IPS-11a (cell line): Measurements from ENCODE around the gene CTSC.

Experiments used
- H3K4me3 ChIP-seq: one replicate; pipeline ENCODE4 v1.5.1; 2013; ENCODE audit warnings: low read depth, low read length, control low read depth

Gene CTSC

DNA sequence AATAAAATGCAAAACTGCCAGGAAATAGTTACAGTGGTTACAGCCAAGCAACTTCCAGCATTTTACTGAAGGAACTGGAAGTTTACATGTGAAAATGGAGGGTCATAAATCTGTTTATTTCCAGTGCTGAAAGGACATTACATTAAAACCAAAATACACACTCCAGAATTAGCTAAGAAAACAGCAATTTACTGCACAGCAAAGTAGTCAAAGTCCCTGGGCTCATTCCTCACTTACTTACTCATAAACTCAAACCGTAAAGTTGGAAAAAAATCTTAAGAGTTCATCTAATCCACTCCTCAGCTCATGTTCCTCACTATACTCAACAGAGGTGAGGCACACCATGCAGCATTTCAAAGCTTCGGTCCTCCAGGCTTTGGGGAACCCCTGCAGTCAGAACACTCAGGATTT, 17.4 kb downstream of the CTSC start:
- H3K4me3 ChIP-seq, result no peak overlapping the region

GRCh38 chr11:88318017-88318416, 19.5 kb downstream of the CTSC start:
- H3K4me3 ChIP-seq, result no peak overlapping the region

DNA sequence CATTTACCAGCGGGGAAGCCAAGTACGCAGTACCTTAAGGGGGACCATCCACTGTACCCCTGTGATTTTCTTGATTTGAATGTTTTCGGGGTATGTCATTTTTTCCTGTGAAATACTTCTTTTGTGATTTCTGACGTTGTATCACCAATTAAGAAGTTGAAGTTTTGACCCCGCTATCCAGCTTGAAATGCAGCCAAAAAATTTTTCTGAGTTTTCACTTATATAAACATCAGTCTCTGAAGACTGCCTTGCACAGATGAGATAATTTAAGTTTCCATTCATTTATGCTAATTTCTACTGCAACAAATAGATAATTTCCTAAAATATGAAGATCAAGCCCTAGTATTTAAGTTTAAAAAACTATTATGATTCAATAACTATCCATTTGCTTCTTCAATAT, 20.0 kb downstream of the CTSC start:
- H3K4me3 ChIP-seq, result no peak overlapping the region

DNA sequence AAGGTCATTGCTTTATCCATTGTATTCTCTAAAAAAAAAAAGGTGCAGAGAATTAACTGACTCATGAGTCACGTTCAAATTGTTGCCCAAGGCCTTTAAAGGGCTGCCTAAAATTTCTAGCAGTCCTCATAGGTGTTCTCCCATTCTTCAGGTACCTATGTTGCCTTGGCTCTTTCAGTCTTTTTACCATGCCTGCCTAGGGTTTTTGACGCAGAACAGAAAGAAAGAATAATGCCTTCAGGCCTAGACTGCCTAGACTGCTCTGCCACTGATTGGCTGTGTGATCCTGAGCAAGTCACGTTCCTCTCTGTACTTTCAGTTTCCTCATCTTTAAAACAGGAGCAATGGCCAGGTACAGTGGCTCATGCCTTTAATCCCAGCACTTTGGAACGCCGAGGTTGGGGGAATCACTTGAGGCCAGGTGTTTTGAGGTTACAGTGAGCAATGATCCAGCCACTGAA, 21.5 kb downstream of the CTSC start:
- no peak overlapping the region for H3K4me3 ChIP-seq

GRCh38 chr11:88315015-88315414, 22.5 kb downstream of the CTSC start:
- no peak overlapping the region for H3K4me3 ChIP-seq

- no peak overlapping the region for H3K4me3 ChIP-seq
Observed at GRCh38 chr11:88313441-88313840, 24.1 kb downstream of the CTSC start.

DNA sequence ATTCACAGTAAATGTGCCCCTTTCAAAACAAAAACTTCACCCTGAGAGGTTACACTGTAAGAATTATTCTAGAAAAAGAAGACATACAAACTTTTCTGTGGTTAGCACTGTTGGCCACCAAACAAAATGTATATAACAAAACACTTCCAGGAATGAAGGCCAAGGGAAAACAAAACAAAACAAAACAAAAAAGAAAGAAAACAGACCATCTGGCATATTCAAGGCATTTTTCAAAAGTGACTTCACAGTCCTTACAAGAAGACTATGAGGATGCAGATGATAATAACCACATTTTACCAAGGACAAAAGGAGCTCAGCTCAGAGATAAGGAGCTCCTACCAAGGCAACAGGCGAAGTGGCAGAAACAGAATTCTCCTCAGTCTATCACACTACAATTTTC, 24.9 kb downstream of the CTSC start:
- no peak overlapping the region for H3K4me3 ChIP-seq

- H3K4me3 ChIP-seq, result no peak overlapping the region
Observed at GRCh38 chr11:88310246-88310645, 27.3 kb downstream of the CTSC start.

DNA sequence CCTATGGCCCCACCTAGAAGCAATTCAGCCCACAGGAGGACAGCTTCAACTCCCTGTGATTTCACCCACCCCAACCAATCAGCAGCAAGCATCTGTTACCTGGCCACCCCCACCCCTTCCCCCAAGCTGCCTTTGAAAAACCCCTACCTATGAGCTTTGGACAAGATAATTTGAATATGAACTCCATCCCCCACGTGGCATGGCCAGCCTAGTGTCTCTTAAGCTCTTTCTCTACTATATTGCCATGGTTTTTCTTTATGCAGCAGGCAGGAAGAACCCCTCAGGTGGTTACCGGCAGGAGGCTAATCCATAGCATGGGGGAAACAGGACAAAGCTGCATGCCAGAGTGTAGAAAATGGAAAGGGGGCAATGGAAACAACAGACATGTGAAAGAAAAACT, 29.0 kb downstream of the CTSC start:
- no peak overlapping the region for H3K4me3 ChIP-seq

- no peak overlapping the region for H3K4me3 ChIP-seq
Observed at GRCh38 chr11:88307749-88308425, 29.6 kb downstream of the CTSC start.

DNA sequence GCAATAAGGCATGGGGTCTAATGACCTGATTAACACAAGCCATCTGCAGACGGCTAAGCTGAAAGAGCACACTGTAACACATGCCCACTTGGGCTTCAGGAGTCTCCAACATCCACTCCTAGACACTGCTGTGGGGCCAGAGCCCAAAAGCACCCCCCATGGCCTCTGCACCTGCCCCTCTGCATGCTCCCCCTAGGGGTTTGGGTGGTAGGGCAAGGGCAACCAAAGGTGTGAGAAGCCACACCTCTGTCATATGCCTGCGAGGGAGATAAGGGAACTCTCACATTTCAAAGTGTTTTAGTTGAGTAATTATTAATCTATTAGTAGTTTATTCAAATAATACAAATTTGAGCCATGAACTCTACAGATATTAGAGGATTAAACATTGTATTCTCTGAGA, 30.8 kb downstream of the CTSC start:
- no peak overlapping the region for H3K4me3 ChIP-seq

DNA sequence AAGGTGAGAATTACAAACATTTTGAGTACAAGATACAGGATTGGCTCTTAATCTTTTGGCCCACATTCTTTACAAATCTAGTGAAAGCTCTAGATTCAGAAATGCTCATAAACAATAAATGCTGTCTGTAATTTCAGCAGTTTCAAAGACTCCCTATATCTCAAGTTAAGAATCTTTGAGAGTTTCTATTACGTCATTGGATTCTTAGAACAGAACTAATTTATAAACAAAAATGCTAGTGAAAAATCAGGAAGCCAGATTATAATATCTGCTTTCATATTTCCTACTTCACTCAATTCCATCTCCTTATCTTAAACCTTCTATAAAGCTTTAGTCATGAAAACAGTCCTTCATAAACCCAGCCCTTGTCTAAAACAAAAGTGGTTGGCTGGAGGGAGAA, 32.1 kb downstream of the CTSC start:
- no peak overlapping the region for H3K4me3 ChIP-seq

- H3K4me3 ChIP-seq, result no peak overlapping the region
Observed at GRCh38 chr11:88304352-88304751, 33.2 kb downstream of the CTSC start.

- H3K4me3 ChIP-seq, result no peak overlapping the region
Observed at GRCh38 chr11:88303037-88303436, 34.5 kb downstream of the CTSC start.

DNA sequence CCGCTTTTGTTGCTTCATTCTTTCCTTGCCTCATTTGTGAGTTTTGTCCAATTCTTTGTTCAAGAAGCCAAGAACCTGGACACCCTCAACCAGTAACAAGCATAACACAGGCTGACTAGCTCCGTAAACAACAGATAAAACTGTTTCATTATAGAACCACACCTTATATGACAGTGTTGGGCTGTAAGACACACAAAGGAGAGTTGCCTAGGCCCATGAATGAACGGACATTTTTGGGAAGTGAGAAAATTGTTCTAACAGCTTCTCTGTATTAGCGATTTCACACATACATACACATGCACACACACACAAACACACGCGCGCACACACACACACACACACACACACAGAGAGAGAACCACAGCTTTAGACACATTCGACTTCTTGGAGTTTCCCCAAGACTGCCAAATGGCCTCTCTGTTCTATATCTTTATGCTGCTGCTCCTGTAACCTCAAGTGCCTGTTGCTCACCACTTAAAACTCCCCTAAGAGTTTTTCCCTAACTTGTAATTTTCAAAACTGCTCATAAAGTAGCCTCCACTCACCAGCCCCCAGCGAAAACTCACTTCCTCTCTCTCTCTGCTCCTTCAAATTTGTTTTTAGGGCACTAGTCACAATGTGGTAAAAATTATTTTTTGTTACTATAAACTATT, 35.9 kb downstream of the CTSC start:
- no peak overlapping the region for H3K4me3 ChIP-seq

GRCh38 chr11:88300888-88301487, 36.5 kb downstream of the CTSC start:
- no peak overlapping the region for H3K4me3 ChIP-seq

DNA sequence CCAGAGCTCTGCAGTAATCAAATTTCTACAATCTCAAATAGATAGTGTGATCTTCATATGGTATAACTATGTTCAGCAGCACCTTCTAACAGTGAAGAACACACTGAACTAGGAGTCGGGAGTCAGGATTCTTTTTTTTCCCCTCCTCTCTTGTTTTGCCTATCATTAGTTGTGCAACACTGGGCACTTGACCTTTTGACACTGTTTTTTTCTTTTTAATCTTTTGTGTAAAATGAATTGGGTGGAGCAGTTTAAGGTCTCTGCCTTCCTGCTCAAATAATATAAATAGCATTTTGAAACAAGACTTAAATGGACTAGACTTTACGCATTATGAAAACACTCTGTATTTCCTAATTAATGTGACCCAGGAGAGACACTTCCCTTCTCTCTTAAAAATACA, 39.7 kb downstream of the CTSC start:
- no peak overlapping the region for H3K4me3 ChIP-seq

DNA sequence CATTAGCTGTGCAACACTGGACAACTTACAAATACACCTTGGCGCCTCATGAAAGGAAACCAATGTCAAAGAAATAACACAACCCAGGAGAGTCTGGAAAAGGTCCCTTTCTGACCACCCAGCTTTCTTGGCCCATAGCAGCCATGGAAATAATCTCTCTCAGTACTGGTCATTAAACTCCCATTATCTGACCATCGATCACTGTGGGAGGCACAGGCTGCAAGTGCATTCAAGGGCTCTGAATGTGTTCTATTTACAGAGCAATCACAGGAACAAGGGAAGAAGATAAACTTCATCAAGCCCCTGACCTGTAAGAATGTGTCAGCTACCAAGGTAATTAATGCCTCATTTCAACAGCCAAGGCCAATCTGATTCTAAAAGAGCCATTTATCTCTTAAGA, 40.1 kb downstream of the CTSC start:
- no peak overlapping the region for H3K4me3 ChIP-seq

GRCh38 chr11:88295028-88295427, 42.5 kb downstream of the CTSC start:
- H3K4me3 ChIP-seq, result no peak overlapping the region

DNA sequence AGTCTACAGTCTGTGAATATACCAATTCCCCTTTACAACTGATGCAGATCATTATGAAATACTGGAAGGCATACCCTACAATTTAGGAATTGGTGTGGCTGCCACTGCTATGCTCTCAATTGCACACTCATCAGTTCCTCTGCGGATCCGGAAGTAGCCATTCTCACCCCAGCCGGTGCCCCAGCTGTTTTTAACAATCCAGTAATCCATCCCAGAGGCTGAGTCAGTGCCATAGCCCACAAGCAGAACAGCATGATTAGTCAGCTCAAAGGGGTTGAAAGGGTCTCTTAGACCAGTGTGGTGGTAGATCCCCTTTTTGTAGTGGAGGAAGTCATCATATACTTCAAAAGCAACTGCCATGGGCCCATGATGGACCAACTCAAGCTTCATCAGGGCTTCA, 43.6 kb downstream of the CTSC start:
- H3K4me3 ChIP-seq, result no peak overlapping the region

DNA sequence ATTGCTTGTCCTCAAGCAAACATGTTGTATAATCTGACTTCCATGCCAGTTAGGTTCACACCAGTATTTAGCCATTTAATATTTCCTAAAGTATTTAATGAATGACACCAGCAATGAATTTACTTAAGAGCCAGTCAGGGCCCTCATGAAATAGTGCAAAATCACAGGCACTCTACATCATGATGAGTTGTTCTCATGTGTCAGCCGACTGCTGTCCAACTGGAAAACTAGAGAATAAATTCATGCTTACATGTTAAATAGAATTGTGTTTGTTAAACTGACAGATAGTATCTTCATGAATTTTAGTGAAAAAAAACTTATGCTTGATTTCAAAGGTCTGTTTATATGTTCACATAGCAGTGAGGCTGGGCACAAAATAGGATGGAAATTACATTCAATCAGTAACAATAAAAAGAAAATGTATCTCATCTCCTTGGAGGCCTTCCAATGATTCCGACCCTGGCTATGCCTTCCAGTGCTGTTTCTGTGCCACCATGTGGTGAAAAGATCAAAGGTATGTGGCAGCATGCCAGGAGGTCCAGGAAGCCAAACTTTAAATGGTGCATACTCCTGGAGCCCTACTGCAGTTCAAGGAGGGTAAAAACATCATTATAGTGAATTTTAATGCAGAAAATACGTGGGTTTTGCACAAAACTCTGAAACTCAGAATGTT, 45.2 kb downstream of the CTSC start:
- no peak overlapping the region for H3K4me3 ChIP-seq

DNA sequence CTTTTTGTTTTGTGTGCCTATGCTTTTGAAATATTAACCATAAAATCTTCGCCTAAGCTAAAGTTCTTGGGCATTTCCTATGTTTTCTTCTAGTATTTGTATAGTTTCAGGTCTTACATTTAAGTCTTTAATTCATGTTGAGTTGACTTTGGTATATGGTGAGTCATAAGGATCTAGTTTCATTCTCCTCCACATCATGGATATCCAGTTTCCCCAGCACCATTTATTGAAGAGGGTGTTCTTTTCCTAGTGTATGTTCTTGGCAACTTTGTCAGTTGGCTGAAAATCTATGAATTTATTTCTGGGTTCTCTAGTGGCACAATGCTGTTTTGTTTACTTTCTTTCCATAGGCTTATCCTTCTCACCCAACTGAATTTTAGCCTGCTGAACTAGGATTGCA, 49.0 kb downstream of the CTSC start:
- no peak overlapping the region for H3K4me3 ChIP-seq
